Stimulated activated CD4-positive, alpha-beta T cell treated with anti-CD3 and anti-CD28 coated beads, TNF-alpha, amount 100 ng/mL, for 4 hours (primary cell): Measurements from ENCODE around the gene ZBTB40.
A peak's percentile ranks its signal among the peaks of the same experiment; 100 is the strongest.

Experiments
- DNase-seq, 3 experiments: peaks; one replicate each; pipeline ENCODE4 v3.0.0-alpha.2; 2020; ENCODE audit warnings: low read depth in 3 of 3

ZBTB40 gene

GRCh38 chr1:22451702-22452480 lies at the start of gene ZBTB40:
ZBTB40 (plus strand) TSS chr1:22451851; CDS start chr1:22489949, 38,098 bp downstream.
- peak; percentile 82 to 90 (median 87) for DNase-seq

DNA sequence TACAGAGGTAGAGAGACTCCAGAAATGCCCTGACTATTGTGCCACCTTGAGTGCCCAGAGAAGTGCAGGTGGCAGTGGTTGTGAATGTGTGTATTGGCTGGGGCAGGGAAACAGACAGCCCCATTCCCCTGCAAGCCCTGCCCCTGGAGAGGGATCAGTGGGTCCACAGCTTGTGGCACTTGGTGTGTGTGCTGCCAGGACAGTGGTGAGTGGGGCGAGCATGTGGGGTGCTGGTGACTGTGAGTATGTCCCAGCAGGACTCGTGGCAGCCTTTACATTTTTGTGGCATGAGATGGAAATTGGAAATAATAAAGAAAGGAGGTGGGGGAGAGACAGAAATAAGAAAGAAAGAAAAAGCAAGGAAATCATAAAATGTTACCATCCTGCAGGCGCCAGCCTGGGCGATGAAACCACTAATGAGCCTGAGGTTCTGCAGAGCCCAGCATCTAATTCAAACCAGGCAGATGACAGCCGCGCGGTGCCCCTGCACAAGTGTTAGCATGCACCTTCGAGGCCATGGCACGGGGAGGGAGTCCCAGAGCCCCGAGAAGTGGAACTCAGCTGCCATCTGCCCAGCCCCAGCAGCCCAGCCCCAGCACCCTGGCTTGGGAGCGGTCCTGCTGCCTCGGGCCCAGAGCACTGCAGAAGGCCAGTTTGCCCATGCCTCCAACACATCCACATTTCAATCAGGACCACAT lies 49.1 kb upstream of the ZBTB40 start:
- no peak for DNase-seq

DNA sequence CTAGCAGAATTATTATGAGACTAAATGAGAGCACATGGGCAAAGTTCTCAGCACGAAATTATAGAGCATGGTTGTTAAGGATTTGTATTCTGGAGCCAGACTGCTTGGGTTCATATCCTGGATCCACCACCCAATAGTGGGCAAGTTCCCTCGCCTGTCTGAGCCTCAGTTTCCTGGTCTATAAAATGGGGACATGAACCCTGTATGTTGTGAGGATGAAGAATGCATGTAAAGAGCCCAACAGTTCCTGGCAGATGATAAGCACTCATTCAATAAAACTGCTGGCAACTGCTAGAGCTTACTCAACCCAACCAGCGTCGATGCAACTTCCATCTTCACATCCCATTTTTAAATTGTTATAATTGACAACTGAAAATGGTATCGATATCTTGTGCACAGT lies 47.2 kb upstream of the ZBTB40 start:
- DNase-seq = no peak

DNA sequence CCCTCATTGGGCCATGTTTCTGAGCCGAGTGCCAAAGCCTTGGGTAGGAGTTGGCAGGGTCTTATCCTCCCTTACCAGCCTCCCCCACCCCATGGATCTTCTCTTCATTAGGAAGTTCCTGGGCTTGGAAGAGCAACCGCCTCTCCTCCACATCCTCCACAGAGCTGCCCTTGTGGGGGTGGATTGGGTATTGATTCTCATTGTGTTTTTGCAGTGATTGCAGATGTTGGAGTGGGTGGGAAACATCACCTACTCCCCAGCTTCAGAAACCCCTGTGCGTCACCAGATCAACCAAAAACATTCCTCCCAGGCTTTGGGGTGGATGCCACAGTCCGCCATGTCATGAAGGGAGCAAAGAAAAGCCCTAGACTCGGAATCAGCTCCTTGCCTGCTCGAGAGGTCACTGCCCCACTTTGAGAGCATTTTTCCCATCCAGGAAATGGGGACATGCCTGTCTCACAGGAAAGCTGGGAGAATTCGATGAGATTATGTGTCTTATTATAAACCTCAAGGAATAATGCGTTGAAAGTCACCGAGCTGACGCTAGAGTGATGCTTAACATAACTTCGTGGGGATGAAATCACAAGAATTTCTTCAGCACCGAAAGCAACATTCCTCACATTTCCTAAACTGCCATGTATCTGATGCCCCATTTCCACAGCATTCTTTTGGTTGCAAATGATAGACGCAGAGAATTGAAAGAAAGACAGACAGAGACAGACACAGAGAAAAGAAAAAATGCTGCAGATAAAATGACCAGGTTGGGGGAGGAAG lies 44.7 kb upstream of the ZBTB40 start:
- DNase-seq = no peak

GRCh38 chr1:22408230-22408629 lies 43.4 kb upstream of the ZBTB40 start:
- no peak for DNase-seq

GRCh38 chr1:22410401-22410800 lies 41.2 kb upstream of the ZBTB40 start:
- no peak for DNase-seq

DNA sequence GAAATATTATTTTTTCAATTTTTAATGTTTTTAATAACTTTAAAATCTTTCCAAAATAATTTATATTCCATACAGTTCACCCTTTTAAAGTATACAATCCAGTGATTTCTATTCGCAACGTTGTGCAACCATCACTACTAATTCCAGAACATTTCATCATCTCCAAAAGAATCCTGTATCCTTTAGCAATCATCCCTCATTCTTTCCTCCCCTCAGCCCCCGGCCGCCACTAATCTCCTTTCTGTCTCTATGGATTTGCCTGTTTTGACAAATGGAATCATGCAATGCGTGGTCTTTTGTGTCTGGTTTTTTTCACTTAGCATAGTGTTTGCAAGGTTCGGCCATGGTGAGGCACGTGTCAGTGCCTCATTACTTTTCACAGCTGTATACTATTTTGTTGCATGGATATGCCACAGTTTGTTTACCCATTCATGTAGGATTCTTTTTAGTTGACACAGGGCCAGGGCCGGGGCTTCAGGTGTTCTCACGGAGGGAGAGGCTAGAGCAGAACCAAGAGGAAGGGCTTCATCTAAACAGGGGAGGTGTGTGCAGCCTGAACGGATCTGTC lies 40.6 kb upstream of the ZBTB40 start:
- DNase-seq = no peak

GRCh38 chr1:22411589-22411988 lies 40.1 kb upstream of the ZBTB40 start:
- DNase-seq = no peak

DNA sequence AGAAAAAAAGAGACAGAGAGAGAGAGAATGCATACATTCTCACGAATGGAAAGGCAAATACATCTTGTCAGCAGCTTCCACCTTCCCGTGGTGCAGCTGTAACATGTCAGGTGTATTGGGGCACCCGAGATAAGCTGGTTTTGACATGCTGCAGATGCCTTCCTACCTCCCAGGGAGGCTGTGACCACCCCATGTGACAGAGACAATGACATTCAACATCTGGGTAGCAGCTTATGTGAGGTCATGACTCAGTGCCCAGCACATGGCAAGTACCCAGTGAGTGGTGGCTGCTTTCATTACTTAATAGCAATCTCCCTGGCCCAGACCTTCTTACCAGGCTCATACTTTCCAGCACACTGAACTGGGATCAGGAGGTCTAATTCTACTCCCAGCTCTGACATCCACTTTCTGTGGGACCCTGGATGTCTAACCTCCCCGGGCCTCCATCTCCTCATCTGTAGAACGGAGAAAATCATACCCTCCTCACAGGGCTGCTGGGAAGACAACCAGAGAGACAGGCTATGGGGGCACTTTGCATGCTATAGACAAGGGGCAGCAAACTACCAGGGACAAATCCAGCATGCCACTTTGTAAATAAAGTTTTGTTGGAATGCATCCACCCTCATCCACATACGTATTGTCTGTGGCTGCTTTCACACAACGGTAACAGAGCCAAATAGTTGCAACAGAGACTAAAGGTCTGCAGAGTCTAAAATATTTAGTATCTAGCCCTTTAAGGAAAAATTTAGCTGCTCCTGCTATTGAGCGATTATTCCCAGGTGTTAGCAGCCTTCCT lies 38.5 kb upstream of the ZBTB40 start:
- DNase-seq = no peak

- no peak for DNase-seq
Measured at GRCh38 chr1:22413799-22414198, 37.9 kb upstream of the ZBTB40 start.

DNA sequence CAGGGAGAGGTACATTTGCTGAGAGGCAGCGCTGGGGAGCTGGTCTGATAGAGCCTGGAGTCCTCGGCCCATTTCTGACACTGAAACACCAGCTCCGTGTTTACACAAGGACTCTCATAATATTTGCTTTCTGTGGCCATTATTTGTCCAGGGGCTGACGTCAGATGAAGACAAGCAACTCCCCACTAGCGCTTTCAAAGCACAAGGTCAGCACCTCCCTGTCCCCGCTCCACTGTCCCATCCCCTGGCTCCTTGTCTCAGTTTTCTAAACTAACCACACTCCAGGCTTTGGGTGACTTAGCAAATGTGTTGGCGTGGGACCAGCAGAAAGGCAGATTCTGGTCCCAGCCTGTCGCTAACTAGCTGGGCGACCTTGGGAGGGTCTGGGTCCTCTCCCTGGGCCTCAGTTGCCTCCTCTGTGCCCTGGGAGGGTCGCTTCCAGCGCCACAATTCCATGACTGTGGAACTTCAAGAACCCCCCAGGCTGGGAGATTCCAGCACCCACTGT lies 37.4 kb upstream of the ZBTB40 start:
- DNase-seq = no peak

DNA sequence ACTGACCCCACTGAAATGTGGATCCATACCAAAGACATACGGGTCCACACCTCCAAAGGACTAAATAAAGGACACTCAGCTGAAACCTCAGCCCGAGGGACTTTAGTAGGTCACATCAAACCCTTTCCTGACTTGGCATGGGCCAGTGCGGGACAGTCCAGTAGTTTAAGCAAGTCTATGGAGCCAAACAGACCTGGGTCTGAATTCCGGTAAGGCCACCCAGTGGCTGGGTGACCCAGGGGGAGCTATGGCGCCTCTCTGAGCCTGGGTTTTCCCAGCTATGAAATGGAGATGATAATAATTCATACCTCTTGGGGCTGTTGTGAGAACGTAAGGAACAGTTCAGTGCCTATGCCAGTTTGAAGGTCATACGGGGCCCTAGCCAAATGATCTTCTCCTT lies 36.2 kb upstream of the ZBTB40 start:
- DNase-seq = no peak

- DNase-seq = peak; percentile 36 to 51 (median 42)
Measured at GRCh38 chr1:22416555-22417454, 34.8 kb upstream of the ZBTB40 start.

- no peak for DNase-seq
Measured at GRCh38 chr1:22417466-22417865, 34.2 kb upstream of the ZBTB40 start.

DNA sequence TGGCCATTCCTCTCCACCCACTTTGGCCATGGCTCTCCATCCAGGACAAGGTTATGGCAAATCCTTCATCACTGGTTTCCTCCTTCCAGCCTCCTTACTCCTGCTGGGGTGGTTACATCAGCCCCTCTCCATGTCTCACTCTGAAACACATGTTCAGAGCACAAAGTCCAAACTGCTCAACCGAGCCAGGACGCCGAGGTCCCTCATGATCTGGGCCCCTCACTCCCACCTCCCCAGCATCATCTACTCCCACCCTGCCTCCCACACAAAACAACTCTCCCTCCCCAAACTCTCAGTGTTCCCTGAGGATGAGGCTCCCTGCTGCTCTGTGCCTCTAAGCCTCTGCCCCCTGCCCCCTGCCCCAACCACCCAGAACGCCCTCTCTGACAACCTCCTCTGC lies 33.3 kb upstream of the ZBTB40 start:
- DNase-seq = no peak

DNA sequence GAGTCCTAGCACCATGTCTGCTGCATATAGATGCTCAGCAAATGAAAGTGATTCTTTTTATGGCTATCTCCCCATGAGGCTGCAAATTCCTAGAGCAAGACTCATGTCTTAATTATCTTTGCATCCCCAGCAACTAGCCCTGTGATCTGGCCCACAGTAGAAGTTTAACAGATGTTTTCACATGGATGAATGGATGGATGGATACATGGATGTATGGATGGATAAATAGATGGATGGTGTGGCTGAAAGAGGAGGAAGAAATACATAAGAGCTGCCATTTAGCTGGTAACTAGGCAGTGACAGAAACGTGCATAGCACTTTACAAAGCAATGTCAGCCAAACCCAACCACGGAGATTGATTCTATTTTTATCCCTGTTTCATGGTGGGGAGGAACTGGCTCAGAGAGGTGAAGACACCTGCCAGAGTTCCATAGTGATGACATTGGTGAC lies 32.7 kb upstream of the ZBTB40 start:
- no peak for DNase-seq

GRCh38 chr1:22420455-22421053 lies 31.1 kb upstream of the ZBTB40 start:
- peak; percentile 18 to 27 (median 25) for DNase-seq

DNA sequence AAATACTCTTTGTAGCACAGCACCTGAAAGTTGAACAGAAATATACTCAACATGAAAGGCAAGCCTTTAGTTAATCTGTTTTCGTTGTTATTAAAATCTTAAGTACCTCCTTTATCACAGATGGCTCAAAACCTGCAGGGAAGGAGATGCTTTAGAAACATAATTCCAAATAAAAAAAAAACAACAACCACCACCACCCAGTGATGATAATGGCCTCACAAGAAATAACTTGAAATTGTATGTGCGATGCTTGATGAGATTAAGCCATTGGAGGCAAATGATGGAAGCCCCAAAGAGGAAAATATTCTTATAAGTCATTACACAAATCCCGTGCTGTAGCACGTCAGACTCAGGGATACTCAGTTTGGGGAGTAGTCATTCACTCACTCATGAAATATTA lies 24.9 kb upstream of the ZBTB40 start:
- DNase-seq = no peak

GRCh38 chr1:22428672-22429071 lies 23.0 kb upstream of the ZBTB40 start:
- DNase-seq = no peak

DNA sequence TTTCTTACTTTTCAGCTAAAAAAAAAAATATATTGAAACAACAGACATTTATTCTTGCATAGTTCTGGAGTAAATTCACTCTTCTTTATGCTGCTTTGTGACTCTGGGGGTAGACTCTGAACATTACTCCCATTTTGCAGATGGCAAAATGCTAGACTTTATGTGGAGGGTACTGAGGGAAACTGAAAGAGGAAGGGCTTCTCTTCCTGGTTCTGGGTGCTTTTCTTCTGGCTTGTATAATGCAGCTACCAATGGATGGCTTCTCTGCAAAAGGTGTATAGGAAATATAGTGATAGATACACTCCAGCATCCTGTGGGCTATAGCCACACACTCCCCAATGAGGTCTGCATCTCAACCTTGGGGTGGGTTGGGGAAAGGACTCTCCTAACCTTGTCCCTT lies 19.7 kb upstream of the ZBTB40 start:
- DNase-seq = no peak
